Liver (tissue), 3 donors: ENCODE measurements around the gene HNRNPC.

Experiments used
- EGR1 ChIP-seq, 2 donors: IDR thresholded peaks; 2 replicates each; pipeline ENCODE4 v1.6.1; 2016 to 2018; ENCODE audit warnings: antibody characterized with exemption in 2 of 2, low read depth in 2 of 2
- FOXA1 ChIP-seq: IDR thresholded peaks from 2 replicates; pipeline ENCODE4 v1.6.1; 2016; ENCODE audit warnings: antibody characterized with exemption
- FOXA2 ChIP-seq: IDR thresholded peaks from 2 replicates; pipeline ENCODE4 v1.6.1; 2016; ENCODE audit warnings: antibody characterized with exemption
- GABPA ChIP-seq, 2 donors: IDR thresholded peaks in 1 of 2; conservative IDR thresholded peaks in 1 of 2; 2 replicates each; pipeline ENCODE4 v1.6.1; 2016; ENCODE audit warnings: antibody characterized with exemption in 2 of 2, mild to moderate bottlenecking in 1 of 2, moderate library complexity in 1 of 2
- HNF4G ChIP-seq: IDR thresholded peaks from 2 replicates; pipeline ENCODE4 v1.6.1; 2016; ENCODE audit warnings: antibody characterized with exemption
- JUND ChIP-seq, 2 donors: IDR thresholded peaks; 2 replicates each; pipeline ENCODE4 v1.6.1; 2016; ENCODE audit warnings: antibody characterized with exemption in 2 of 2
- RAD21 ChIP-seq, 2 donors: IDR thresholded peaks; 2 replicates each; pipeline ENCODE4 v1.6.1; 2016; ENCODE audit warnings: antibody characterized with exemption in 2 of 2, mild to moderate bottlenecking in 2 of 2
- RXRA ChIP-seq, 2 donors: IDR thresholded peaks; 2 replicates each; pipeline ENCODE4 v1.6.1; 2017 to 2018; ENCODE audit warnings: antibody characterized with exemption in 2 of 2, mild to moderate bottlenecking in 1 of 2
- SP1 ChIP-seq: IDR thresholded peaks from 2 replicates; pipeline ENCODE4 v1.6.1; 2018; ENCODE audit warnings: antibody characterized with exemption, mild to moderate bottlenecking
- TAF1 ChIP-seq: conservative IDR thresholded peaks from 2 replicates; pipeline ENCODE4 v1.6.1; 2016; ENCODE audit warnings: antibody characterized with exemption, mild to moderate bottlenecking
- YY1 ChIP-seq: IDR thresholded peaks from 2 replicates; pipeline ENCODE4 v1.6.1; 2016; ENCODE audit warnings: antibody characterized with exemption, mild to moderate bottlenecking
- TF ChIP-seq, protein P1 (sequence below): fragments of 150-350 bp; IDR thresholded peaks from 2 replicates; pipeline ENCODE4 v1.5.1; 2017; ENCODE audit warnings: improper control_type of control experiment, low read depth, low read length; ENCODE audit not compliant: missing input control
- TF ChIP-seq, protein P2 (sequence below): IDR thresholded peaks from 2 replicates; pipeline ENCODE4 v1.6.1; 2016; ENCODE audit warnings: antibody characterized with exemption
- TF ChIP-seq, protein P3 (sequence below): IDR thresholded peaks from 2 replicates; pipeline ENCODE4 v1.6.1; 2016; ENCODE audit warnings: antibody characterized with exemption
- donor health status: healthy.
- donor health status: healthy.

DNA sequence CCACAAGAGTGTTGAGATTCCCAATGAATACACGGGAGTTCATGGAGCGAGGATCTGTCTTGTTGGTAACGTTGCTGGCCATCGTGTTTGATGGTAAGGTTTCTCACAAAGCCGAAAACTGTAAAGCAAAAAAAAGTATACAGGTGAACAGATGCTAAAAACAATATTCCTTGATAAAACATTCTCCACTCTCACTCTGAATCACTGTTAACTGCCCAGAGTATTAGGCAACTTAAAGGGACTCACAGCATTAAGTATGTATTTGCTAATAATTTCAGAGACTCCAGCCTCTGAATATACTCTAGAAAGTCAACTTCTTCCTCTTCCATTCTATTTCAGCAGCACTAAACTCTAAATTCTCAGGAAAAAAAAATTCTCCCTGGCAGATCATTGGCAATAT is 35.1 kb downstream of the HNRNPC start:
- TF ChIP-seq, protein P1, sequence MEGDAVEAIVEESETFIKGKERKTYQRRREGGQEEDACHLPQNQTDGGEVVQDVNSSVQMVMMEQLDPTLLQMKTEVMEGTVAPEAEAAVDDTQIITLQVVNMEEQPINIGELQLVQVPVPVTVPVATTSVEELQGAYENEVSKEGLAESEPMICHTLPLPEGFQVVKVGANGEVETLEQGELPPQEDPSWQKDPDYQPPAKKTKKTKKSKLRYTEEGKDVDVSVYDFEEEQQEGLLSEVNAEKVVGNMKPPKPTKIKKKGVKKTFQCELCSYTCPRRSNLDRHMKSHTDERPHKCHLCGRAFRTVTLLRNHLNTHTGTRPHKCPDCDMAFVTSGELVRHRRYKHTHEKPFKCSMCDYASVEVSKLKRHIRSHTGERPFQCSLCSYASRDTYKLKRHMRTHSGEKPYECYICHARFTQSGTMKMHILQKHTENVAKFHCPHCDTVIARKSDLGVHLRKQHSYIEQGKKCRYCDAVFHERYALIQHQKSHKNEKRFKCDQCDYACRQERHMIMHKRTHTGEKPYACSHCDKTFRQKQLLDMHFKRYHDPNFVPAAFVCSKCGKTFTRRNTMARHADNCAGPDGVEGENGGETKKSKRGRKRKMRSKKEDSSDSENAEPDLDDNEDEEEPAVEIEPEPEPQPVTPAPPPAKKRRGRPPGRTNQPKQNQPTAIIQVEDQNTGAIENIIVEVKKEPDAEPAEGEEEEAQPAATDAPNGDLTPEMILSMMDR = no peak
- TF ChIP-seq TAF1 (no peak), YY1 (no peak), GABPA (IDR thresholded peaks at IDR 0.05 in 1 of 2, conservative IDR thresholded peaks at IDR 0.05 in 1 of 2) (no peak), RAD21 (IDR thresholded peaks at IDR 0.05) (no peak), HNF4G (no peak), JUND (IDR thresholded peaks at IDR 0.05) (no peak), FOXA2 (no peak), RXRA (IDR thresholded peaks at IDR 0.05) (no peak), EGR1 (IDR thresholded peaks at IDR 0.05; ENCODE audit: low read depth in 2 of 2) (no peak), SP1 (no peak), FOXA1 (no peak)
- TF ChIP-seq, protein P2, sequence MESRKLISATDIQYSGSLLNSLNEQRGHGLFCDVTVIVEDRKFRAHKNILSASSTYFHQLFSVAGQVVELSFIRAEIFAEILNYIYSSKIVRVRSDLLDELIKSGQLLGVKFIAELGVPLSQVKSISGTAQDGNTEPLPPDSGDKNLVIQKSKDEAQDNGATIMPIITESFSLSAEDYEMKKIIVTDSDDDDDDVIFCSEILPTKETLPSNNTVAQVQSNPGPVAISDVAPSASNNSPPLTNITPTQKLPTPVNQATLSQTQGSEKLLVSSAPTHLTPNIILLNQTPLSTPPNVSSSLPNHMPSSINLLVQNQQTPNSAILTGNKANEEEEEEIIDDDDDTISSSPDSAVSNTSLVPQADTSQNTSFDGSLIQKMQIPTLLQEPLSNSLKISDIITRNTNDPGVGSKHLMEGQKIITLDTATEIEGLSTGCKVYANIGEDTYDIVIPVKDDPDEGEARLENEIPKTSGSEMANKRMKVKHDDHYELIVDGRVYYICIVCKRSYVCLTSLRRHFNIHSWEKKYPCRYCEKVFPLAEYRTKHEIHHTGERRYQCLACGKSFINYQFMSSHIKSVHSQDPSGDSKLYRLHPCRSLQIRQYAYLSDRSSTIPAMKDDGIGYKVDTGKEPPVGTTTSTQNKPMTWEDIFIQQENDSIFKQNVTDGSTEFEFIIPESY = no peak
- TF ChIP-seq, protein P3, sequence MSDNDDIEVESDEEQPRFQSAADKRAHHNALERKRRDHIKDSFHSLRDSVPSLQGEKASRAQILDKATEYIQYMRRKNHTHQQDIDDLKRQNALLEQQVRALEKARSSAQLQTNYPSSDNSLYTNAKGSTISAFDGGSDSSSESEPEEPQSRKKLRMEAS = no peak
